HEK293 (cell line): ENCODE data around the gene SNRPA1.

Source experiments
- CTCF ChIA-PET: fragments of 350-600 bp; formaldehyde crosslinking; extraction: SDS; loops from one replicate; lab custom pipeline; 2021; ENCODE audit warnings: antibody characterized with exemption; lab: Yijun Ruan, JAX
- POLR2A ChIA-PET: fragments of 300-600 bp; formaldehyde crosslinking; extraction: SDS; loops from one replicate; lab custom pipeline; 2020; ENCODE audit warnings: antibody characterized with exemption, inconsistent platforms; lab: Yijun Ruan, JAX
- H3K27ac ChIP-seq: fragments of 200-500 bp; sonication (Bioruptor generic); 2 replicates; pipeline ENCODE4 v1.5.1; 2014; ENCODE audit warnings: low read depth, low read length, control low read depth, inconsistent platforms; ENCODE audit errors: extremely low read depth
- H3K36me3 ChIP-seq, 2 experiments: fragments of 200-500 bp in 1 of 2; sonication (Bioruptor generic) in 1 of 2; 1 replicate in 1 of 2; 2 replicates in 1 of 2; pipeline ENCODE4 v1.5.1; 2014 to 2017; ENCODE audit warnings: inconsistent platforms in 2 of 2, low read length in 2 of 2; ENCODE audit not compliant: control insufficient read depth in 2 of 2, insufficient read depth in 1 of 2
- H3K4me1 ChIP-seq: fragments of 200-500 bp; sonication (Bioruptor generic); 2 replicates; pipeline ENCODE4 v1.5.1; 2014; ENCODE audit warnings: mild to moderate bottlenecking, low read length, inconsistent platforms; ENCODE audit not compliant: control insufficient read depth, insufficient read depth
- H3K4me3 ChIP-seq: 2 replicates; pipeline ENCODE4 v1.5.1; 2011; ENCODE audit warnings: low read depth, mild to moderate bottlenecking, control low read depth, low read length, moderate library complexity
- H3K9me3 ChIP-seq: fragments of 200-500 bp; sonication (Bioruptor generic); 2 replicates; pipeline ENCODE4 v1.5.1; 2014; ENCODE audit warnings: low read depth, low read length, inconsistent platforms; ENCODE audit not compliant: control insufficient read depth, insufficient read depth
- GFI1B ChIP-seq: fragments of 450-650 bp; formaldehyde crosslinking; IDR thresholded peaks from 2 replicates; pipeline ENCODE4 v1.5.1; 2016; ENCODE audit warnings: missing biosample characterization, missing genetic modification characterization
- OVOL3 ChIP-seq: fragments of 450-650 bp; formaldehyde crosslinking; IDR thresholded peaks from 2 replicates; pipeline ENCODE4 v1.5.1; 2016; ENCODE audit warnings: missing biosample characterization, missing genetic modification characterization
- REPIN1 ChIP-seq: fragments of 450-650 bp; formaldehyde crosslinking; IDR thresholded peaks from 2 replicates; pipeline ENCODE4 v1.5.1; 2017; ENCODE audit warnings: missing biosample characterization, missing genetic modification characterization, low read depth
- TRIM28 ChIP-seq: IDR thresholded peaks from 2 replicates; pipeline ENCODE4 v1.6.1; 2011; ENCODE audit warnings: low read length, control low read depth, borderline replicate concordance
- YY2 ChIP-seq: fragments of 450-650 bp; formaldehyde crosslinking; IDR thresholded peaks from 2 replicates; pipeline ENCODE4 v1.5.1; 2016; ENCODE audit warnings: missing biosample characterization, missing genetic modification characterization
- ZBTB26 ChIP-seq: fragments of 450-650 bp; formaldehyde crosslinking; optimal IDR thresholded peaks from 2 replicates; pipeline ENCODE3; 2016; ENCODE audit warnings: missing biosample characterization, mild to moderate bottlenecking, missing genetic modification characterization
- ZBTB48 ChIP-seq: fragments of 450-650 bp; formaldehyde crosslinking; IDR thresholded peaks from 2 replicates; pipeline ENCODE4 v1.5.1; 2016; ENCODE audit warnings: missing biosample characterization, missing genetic modification characterization
- ZNF157 ChIP-seq: fragments of 450-650 bp; formaldehyde crosslinking; IDR thresholded peaks from 2 replicates; pipeline ENCODE4 v1.5.1; 2016; ENCODE audit warnings: missing biosample characterization, missing genetic modification characterization
- ZNF184 ChIP-seq: fragments of 450-650 bp; IDR thresholded peaks from 2 replicates; pipeline ENCODE4 v1.5.1; 2018; ENCODE audit warnings: missing biosample characterization, mild to moderate bottlenecking, missing genetic modification characterization
- ZNF23 ChIP-seq: fragments of 450-650 bp; formaldehyde crosslinking; IDR thresholded peaks from 2 replicates; pipeline ENCODE4 v1.5.1; 2016; ENCODE audit warnings: missing biosample characterization, missing genetic modification characterization, borderline replicate concordance
- ZNF26 ChIP-seq: fragments of 450-650 bp; formaldehyde crosslinking; IDR thresholded peaks from 2 replicates; pipeline ENCODE4 v1.5.1; 2016; ENCODE audit warnings: missing biosample characterization, missing genetic modification characterization
- ZNF280C ChIP-seq: fragments of 450-650 bp; formaldehyde crosslinking; IDR thresholded peaks from 2 replicates; pipeline ENCODE4 v1.5.1; 2016; ENCODE audit warnings: missing biosample characterization, missing genetic modification characterization
- ZNF350 ChIP-seq: fragments of 450-650 bp; formaldehyde crosslinking; IDR thresholded peaks from 2 replicates; pipeline ENCODE4 v1.5.0; 2017; ENCODE audit warnings: missing biosample characterization, mild to moderate bottlenecking, missing genetic modification characterization
- ZNF433 ChIP-seq: fragments of 450-650 bp; formaldehyde crosslinking; IDR thresholded peaks from 2 replicates; pipeline ENCODE4 v1.5.1; 2016; ENCODE audit warnings: missing biosample characterization, missing genetic modification characterization, low read depth
- ZNF544 ChIP-seq: fragments of 450-650 bp; formaldehyde crosslinking; IDR thresholded peaks from 2 replicates; pipeline ENCODE4 v1.5.0; 2017; ENCODE audit warnings: missing biosample characterization, missing genetic modification characterization
- ZNF549 ChIP-seq: fragments of 450-650 bp; IDR thresholded peaks from 2 replicates; pipeline ENCODE4 v1.5.1; 2018; ENCODE audit warnings: missing biosample characterization, missing genetic modification characterization, mild to moderate bottlenecking, inconsistent platforms, moderate library complexity
- ZNF621 ChIP-seq: fragments of 450-650 bp; formaldehyde crosslinking; IDR thresholded peaks from 2 replicates; pipeline ENCODE4 v1.5.1; 2017; ENCODE audit warnings: missing biosample characterization, missing genetic modification characterization
- ZNF707 ChIP-seq: fragments of 450-650 bp; formaldehyde crosslinking; IDR thresholded peaks from 2 replicates; pipeline ENCODE4 v1.5.1; 2016; ENCODE audit warnings: missing biosample characterization, missing genetic modification characterization

Gene SNRPA1

GRCh38 chr15:101269479-101270223 is 25.4 kb downstream of the SNRPA1 start:
- POLR2A ChIA-PET: interaction anchor here (0.7 kb wide), 1 partner anchor 389 kb away, joined by 3 read pairs; no protein-coding TSS in a partner anchor
- Histone ChIP-seq H3K4me1 (no peaks in the 10 kb centered on the region), H3K9me3 (no peaks in the 10 kb centered on the region), H3K27ac (no peak overlapping the region), H3K4me3 (no peak overlapping the region), H3K36me3 (peaks cover 43 to 60% of the 10 kb centered on the region in 2 experiments)
- TF ChIP-seq ZBTB48 (tag by site-specific recombination): peak; percentile 42
- no peak for TF ChIP-seq ZNF433
- TF ChIP-seq TRIM28: no peak
- CTCF ChIA-PET: interaction anchor here (0.6 to 1.7 kb wide), 11 partner anchors 12 to 1012 kb away, joined by 3 to 7 read pairs (median 3); no protein-coding TSS in a partner anchor

GRCh38 chr15:101267320-101268104 is 27.5 kb downstream of the SNRPA1 start:
- no peak overlapping the region for H3K27ac ChIP-seq
- no peak overlapping the region for H3K4me3 ChIP-seq

More at GRCh38 chr15:101267320-101268104, 27.5 kb downstream of the SNRPA1 start:
- POLR2A ChIA-PET: interaction anchor here (0.7 to 1.7 kb wide), 6 partner anchors 9 to 264 kb away, joined by 3 to 13 read pairs (median 4); partner anchors contain the start of genes CHSY1 and SNRPA1
- Histone ChIP-seq H3K4me1 (no peaks in the 10 kb centered on the region), H3K9me3 (no peaks in the 10 kb centered on the region), H3K36me3 (peaks cover 21 to 39% of the 10 kb centered on the region in 2 experiments)
- CTCF ChIA-PET: interaction anchor here (0.5 to 2.5 kb wide), 12 partner anchors 10 to 374 kb away, joined by 3 to 13 read pairs (median 4); no protein-coding TSS in a partner anchor
- TF ChIP-seq ZNF621 (tag by site-specific recombination) (no peak), ZNF26 (tag by site-specific recombination) (no peak), ZNF707 (tag by site-specific recombination) (no peak), ZNF544 (no peak), ZBTB48 (tag by site-specific recombination) (no peak), OVOL3 (no peak), GFI1B (tag by site-specific recombination) (no peak), ZNF157 (tag by site-specific recombination) (no peak), ZNF350 (tag by site-specific recombination) (no peak), ZBTB26 (no peak), ZNF23 (tag by site-specific recombination) (no peak), REPIN1 (no peak), ZNF280C (tag by site-specific recombination) (no peak), ZNF549 (tag by site-specific recombination) (no peak), YY2 (tag by site-specific recombination) (no peak), ZNF184 (tag by site-specific recombination) (no peak)
